HEK293T (cell line): ENCODE results near the gene C1orf210.

Experiments
- CTCF ChIA-PET: fragments of 350-600 bp; formaldehyde crosslinking; extraction: SDS; loops from one replicate; lab custom pipeline; 2021; ENCODE audit warnings: antibody characterized with exemption, inconsistent platforms; lab: Yijun Ruan, JAX
- POLR2A ChIA-PET: fragments of 350-600 bp; formaldehyde crosslinking; extraction: SDS; loops from one replicate; lab custom pipeline; 2020; ENCODE audit warnings: antibody characterized with exemption, inconsistent platforms; lab: Yijun Ruan, JAX
- DNase-seq: peaks from one replicate; pipeline ENCODE4 v3.0.0; 2012; ENCODE audit warnings: mixed read lengths; ENCODE audit errors: extremely low spot score
- ARNT ChIP-seq: fragments of 450-650 bp; IDR thresholded peaks from 2 replicates; pipeline ENCODE4 v1.6.1; 2017; ENCODE audit warnings: mild to moderate bottlenecking
- BHLHE40 ChIP-seq: fragments of 450-650 bp; IDR thresholded peaks from 2 replicates; pipeline ENCODE4 v1.6.1; 2016; ENCODE audit warnings: mild to moderate bottlenecking, moderate library complexity, borderline replicate concordance
- CTBP1 ChIP-seq: fragments of 450-650 bp; IDR thresholded peaks from 2 replicates; pipeline ENCODE4 v1.6.1; 2016; ENCODE audit warnings: borderline replicate concordance
- ELF4 ChIP-seq: fragments of 450-650 bp; IDR thresholded peaks from 2 replicates; pipeline ENCODE4 v1.6.1; 2017; ENCODE audit warnings: antibody characterized with exemption
- FOXA1 ChIP-seq: fragments of 450-650 bp; IDR thresholded peaks from 2 replicates; pipeline ENCODE4 v1.6.1; 2016; ENCODE audit warnings: mild to moderate bottlenecking
- FOXK2 ChIP-seq: fragments of 450-650 bp; IDR thresholded peaks from 2 replicates; pipeline ENCODE4 v1.6.1; 2016; ENCODE audit warnings: mild to moderate bottlenecking
- FOXM1 ChIP-seq: fragments of 450-650 bp; IDR thresholded peaks from 2 replicates; pipeline ENCODE4 v1.6.1; 2017; ENCODE audit warnings: mild to moderate bottlenecking, borderline replicate concordance
- HDGF ChIP-seq: fragments of 450-650 bp; IDR thresholded peaks from 2 replicates; pipeline ENCODE4 v1.6.1; 2017; ENCODE audit warnings: antibody characterized with exemption, borderline replicate concordance
- L3MBTL2 ChIP-seq: fragments of 450-650 bp; conservative IDR thresholded peaks from 2 replicates; pipeline ENCODE4 v1.6.1; 2016; ENCODE audit warnings: mild to moderate bottlenecking
- LEF1 ChIP-seq: fragments of 450-650 bp; IDR thresholded peaks from 2 replicates; pipeline ENCODE4 v1.6.1; 2017; ENCODE audit warnings: mild to moderate bottlenecking, borderline replicate concordance
- NFRKB ChIP-seq: fragments of 450-650 bp; IDR thresholded peaks from 2 replicates; pipeline ENCODE4 v1.6.1; 2016; ENCODE audit warnings: mild to moderate bottlenecking, moderate library complexity
- SP1 ChIP-seq: fragments of 450-650 bp; IDR thresholded peaks from 2 replicates; pipeline ENCODE4 v1.6.1; 2017
- SUZ12 ChIP-seq: fragments of 450-650 bp; IDR thresholded peaks from 2 replicates; pipeline ENCODE4 v1.6.1; 2016; ENCODE audit warnings: mild to moderate bottlenecking
- TARDBP ChIP-seq: fragments of 450-650 bp; IDR thresholded peaks from 2 replicates; pipeline ENCODE4 v1.6.1; 2016
- ZNF384 ChIP-seq: fragments of 450-650 bp; IDR thresholded peaks from 2 replicates; pipeline ENCODE4 v1.6.1; 2016
- TF ChIP-seq, protein P1 (sequence below): fragments of 450-650 bp; IDR thresholded peaks from 2 replicates; pipeline ENCODE4 v1.6.1; 2016

Gene C1orf210

DNA sequence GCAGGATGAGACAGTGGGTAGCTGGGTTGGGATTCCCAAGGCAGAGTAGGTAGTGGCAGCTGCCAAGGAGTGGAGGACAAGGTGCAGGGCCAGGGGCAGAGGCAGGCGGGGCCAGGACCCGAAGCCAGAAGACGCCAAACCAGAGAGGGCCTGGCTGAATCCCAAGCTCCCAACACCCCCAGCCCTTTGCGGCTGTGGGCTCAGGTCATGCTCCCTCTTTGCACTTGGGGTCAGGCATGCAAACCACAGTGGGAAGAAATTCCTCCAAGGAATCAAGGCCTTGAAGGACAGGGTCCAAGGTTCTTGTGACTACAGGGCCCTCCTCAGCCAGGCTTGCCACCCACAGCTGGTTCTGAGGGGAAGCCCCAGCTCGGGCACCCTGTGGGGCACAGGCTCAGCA, 6.2 kb downstream of the C1orf210 start:
- TF ChIP-seq SUZ12 = no peak
- no peak for TF ChIP-seq CTBP1
- no peak for TF ChIP-seq BHLHE40
- TF ChIP-seq TARDBP = no peak
- no peak for TF ChIP-seq ARNT
- TF ChIP-seq SP1 = no peak
- no peak for TF ChIP-seq HDGF
- TF ChIP-seq FOXK2 = no peak
- no peak for TF ChIP-seq LEF1
- TF ChIP-seq L3MBTL2 = no peak
- no peak for TF ChIP-seq NFRKB
- TF ChIP-seq ELF4 = no peak
- no peak for TF ChIP-seq FOXA1
- TF ChIP-seq, protein P1, sequence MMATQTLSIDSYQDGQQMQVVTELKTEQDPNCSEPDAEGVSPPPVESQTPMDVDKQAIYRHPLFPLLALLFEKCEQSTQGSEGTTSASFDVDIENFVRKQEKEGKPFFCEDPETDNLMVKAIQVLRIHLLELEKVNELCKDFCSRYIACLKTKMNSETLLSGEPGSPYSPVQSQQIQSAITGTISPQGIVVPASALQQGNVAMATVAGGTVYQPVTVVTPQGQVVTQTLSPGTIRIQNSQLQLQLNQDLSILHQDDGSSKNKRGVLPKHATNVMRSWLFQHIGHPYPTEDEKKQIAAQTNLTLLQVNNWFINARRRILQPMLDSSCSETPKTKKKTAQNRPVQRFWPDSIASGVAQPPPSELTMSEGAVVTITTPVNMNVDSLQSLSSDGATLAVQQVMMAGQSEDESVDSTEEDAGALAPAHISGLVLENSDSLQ = no peak
- POLR2A ChIA-PET = no interaction called here
- CTCF ChIA-PET = no interaction called here
- no peak for DNase-seq

DNA sequence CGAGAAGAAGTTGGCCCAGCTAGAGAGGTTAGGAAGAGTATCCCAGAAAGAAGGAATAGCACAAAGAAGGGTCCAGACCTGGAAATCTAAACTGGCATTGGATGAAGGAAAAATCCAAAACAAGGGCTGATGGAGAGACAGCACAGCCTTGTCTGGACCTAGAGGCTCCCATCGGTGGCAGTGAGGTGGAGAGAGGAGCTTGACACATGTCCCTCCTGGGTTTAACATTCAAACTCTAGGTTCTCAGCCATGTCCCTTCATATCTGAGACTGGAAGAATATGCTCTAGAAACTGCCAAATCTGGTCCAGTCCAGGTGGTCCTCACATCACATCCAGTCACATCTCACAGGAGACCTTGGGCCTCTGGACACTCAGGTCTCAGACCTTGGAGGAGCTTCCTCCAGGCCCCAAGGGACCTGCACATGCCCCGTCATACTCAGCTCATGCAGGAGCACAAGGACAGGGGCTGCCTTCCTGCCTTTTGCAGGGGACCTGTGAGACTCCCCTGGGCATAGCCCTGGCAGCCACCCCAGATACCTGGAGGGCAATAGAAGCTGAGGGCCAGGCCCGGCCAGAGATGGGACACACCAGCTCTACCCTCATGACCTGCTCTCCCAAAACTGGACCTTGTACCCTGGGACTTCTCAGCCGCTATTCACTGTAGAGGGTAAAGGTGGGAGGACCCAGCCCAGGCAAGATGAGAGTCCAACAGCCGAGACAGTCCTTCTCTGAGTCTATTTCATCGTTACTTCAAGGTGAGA, 8.1 kb downstream of the C1orf210 start:
- DNase-seq = no peak
- TF ChIP-seq NFRKB (no peak), BHLHE40 (no peak), FOXK2 (no peak), CTBP1 (no peak), FOXA1 (no peak), ARNT (no peak), FOXM1 (no peak), L3MBTL2 (no peak), TARDBP (no peak), SP1 (no peak), LEF1 (no peak), SUZ12 (no peak), ELF4 (no peak), ZNF384 (no peak), HDGF (no peak)
- TF ChIP-seq, protein P1 = no peak
- POLR2A ChIA-PET = no interaction called here
- CTCF ChIA-PET = no interaction called here

DNA sequence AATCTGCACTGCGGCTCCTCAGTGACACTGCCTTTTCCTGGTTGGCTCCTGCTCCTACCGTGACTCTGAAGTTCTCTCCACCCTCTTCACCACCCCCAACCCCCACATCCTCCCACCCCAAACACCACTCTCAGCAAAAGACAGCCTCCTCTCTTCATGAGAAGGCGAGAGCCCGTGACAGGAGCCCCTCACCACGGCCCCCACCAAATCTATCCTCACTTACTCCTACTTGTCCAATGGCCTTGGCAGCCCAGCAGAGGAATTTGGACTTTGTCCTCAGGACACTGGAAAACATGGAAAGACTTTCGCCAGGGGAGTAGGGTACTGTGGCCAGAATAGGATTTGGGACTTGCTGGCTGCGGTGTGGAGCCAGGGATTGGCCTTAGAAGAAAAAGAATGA, 8.7 kb downstream of the C1orf210 start:
- no peak for DNase-seq
- TF ChIP-seq SP1 (no peak), BHLHE40 (no peak), LEF1 (no peak), ELF4 (no peak), NFRKB (no peak), L3MBTL2 (no peak), FOXM1 (no peak), FOXK2 (no peak), ZNF384 (no peak), ARNT (no peak), CTBP1 (no peak)
- CTCF ChIA-PET = no interaction called here
- POLR2A ChIA-PET = no interaction called here

DNA sequence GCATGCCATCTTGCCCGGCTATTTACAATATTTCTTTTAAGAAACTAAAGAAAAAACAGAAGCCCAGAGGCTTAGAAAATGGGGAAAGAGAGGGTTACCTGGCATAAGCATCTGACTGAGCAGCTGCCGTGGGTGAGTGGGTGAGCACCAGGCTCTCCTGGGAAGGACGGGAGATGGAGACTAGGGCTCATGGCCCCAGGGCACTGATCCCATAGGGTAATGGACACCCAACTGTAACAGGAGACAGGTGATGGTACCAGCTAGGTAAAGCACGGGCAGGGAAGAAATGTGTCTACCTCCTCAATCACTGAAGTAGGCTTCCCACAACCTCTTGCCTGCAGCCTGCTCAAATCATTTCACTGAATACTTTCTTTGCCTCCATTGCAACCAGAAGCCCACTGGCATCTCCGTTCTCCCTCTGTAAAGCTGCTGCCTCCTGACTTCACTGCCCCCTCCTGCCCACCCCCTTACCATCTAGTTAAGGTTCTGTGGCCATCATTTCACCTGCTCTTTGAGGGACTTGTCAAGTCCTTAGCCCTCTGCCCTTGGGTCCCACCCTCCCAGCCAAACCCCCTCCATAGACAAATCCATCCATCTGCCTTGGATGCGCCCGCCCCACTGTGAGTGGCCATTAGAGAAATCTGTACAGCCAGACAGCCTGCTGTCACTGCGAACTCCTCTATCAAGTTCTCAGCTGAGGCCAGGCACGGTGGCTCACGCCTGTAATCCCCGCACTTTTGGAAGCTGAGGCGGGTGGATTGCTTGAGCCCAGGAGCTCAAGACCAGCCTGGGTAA, 9.4 kb downstream of the C1orf210 start:
- no peak for TF ChIP-seq SUZ12
- no peak for TF ChIP-seq TARDBP
- ChIA-PET CTCF (no interaction called here), POLR2A (no interaction called here)
- DNase-seq = no peak

DNA sequence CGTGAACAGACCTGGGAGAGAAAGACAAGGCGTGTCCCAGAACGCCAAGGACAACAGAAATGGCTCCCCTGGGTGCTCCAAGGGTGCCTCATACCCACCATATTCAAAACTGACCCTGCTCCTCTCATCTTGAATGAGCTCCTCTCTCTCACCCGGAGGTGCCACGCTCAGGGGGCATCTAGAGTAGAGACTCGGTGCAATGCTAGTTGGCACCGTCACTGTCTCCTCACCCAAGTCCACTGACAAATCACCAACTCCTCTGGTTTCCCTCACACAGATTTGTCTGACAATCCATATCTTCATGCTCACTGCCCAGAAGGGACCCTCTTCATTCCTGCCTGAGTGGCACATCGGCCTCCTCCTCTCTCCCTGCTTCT, 10.6 kb downstream of the C1orf210 start:
- ChIA-PET POLR2A (no interaction called here), CTCF (no interaction called here)
- DNase-seq = no peak
- TF ChIP-seq ELF4 (no peak), FOXK2 (no peak)

DNA sequence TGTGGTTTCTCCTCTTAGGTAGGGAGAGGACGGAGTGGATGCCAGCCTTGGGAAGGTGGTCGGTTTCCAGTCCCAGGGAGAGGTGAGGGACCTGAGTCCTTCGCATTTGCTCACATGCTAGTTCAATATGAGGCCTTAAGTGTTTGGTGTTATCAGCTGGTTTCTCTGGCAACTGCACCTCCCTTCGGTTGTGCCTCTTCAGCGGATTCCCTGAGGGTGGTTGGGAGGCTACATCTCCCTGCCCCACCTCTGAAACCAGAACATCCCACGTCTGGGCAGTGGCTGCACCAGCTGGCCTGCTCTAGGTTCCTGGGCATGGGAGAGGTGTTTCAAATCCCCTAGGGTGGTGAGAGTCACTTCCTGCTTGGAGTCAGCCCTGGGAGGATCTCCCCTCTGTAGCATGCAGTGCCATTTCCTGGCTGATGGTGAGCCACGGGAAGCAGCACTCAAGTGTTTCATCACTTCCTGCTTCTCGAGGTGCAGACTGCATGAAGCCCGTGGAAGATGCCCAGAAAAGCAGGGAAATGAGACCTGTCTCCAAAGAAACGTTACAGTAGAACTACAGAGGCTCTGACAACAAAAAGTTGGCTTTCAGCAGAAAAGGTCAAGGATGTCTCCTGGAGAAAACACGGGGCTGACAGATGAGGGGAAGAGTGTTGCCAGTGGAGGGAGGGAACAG, 11.1 kb downstream of the C1orf210 start:
- DNase-seq = no peak
- ChIA-PET POLR2A (no interaction called here), CTCF (no interaction called here)
- TF ChIP-seq ZNF384 (no peak), SP1 (no peak), TARDBP (no peak), ARNT (no peak), LEF1 (no peak), NFRKB (no peak), FOXM1 (no peak), BHLHE40 (no peak), ELF4 (no peak), SUZ12 (no peak), HDGF (no peak)
